Esophagus muscularis mucosa (tissue), 4 donors: Measurements from ENCODE around the gene ETV6. TPM values are rescaled to one million over a fixed set of nuclear protein-coding genes. Genes with fewer than 3 reads are reported as not detected.

Source experiments
- DNase-seq: peaks from one replicate; pipeline ENCODE4 v3.0.0-alpha.2; 2017; ENCODE audit errors: extremely low spot score
- H3K27ac ChIP-seq, 4 donors: fragments of 200-600 bp; sonication (generic); replicated peaks in 1 of 4; 1 replicate in 3 of 4; 2 replicates in 1 of 4; pipeline ENCODE4 v1.5.1; 2016 to 2019; ENCODE audit warnings: mild to moderate bottlenecking in 1 of 4
- H3K27me3 ChIP-seq, 4 donors: fragments of 200-600 bp; sonication (generic); one replicate each; pipeline versions ENCODE4 v1.5.1 to v1.6.0; 2016 to 2019
- H3K36me3 ChIP-seq, 4 donors: fragments of 200-600 bp; sonication (generic); one replicate each; pipeline ENCODE4 v1.5.1; 2016 to 2019
- H3K4me1 ChIP-seq, 4 donors: fragments of 200-600 bp; sonication (generic); one replicate each; pipeline ENCODE4 v1.5.1; 2016 to 2019
- H3K4me3 ChIP-seq, 4 donors: fragments of 200-600 bp; sonication (generic); 1 replicate in 2 of 4; 2 replicates in 2 of 4; pipeline ENCODE4 v1.5.1; 2016 to 2019; ENCODE audit warnings: mild to moderate bottlenecking in 4 of 4, moderate library complexity in 1 of 4
- H3K9me3 ChIP-seq, 4 donors: fragments of 200-600 bp; sonication (generic); 1 replicate in 3 of 4; 2 replicates in 1 of 4; pipeline ENCODE4 v1.5.1; 2016 to 2019
- EP300 ChIP-seq: sonication (generic); formaldehyde crosslinking; IDR thresholded peaks from one replicate; pipeline ENCODE4 v1.6.1; 2017; ENCODE audit warnings: antibody characterized with exemption
- POLR2A ChIP-seq: fragments of 450-650 bp; IDR thresholded peaks from one replicate; pipeline ENCODE4 v1.6.1; 2017; ENCODE audit warnings: antibody characterized with exemption, moderate library complexity, mild to moderate bottlenecking, low read depth
- POLR2AphosphoS5 ChIP-seq, 2 donors: sonication (generic); formaldehyde crosslinking; IDR thresholded peaks; one replicate each; pipeline ENCODE4 v1.6.1; 2017; ENCODE audit warnings: antibody characterized with exemption in 2 of 2
- WGBS: methylation state at CpG from one replicate; pipeline ENCODE4 v1.1.5; 2018; 5-methylcytosine and 5-hydroxymethylcytosine counted together
- intact Hi-C: fragments of 100-400 bp; cut with DNase I; formaldehyde crosslinking; loops from one replicate; pipeline ENCODE4 v1.15.1; 2023
- total RNA-seq, 4 donors: library from RNA; depleted of rRNA; stranded (reverse); fragments of >200 nt; gene quantifications; one replicate each; pipeline versions ENCODE4 v1.1.0 to v1.2.1, GENCODE V29; 2016
- TF ChIP-seq, protein P1 (sequence below), 3 experiments: fragments of 200-600 bp in 2 of 3; fragments of 450-650 bp in 1 of 3; sonication (generic) in 2 of 3; IDR thresholded peaks; one replicate each; pipeline ENCODE4 v1.5.1; 2017 to 2019; ENCODE audit warnings: antibody characterized with exemption in 3 of 3, mild to moderate bottlenecking in 2 of 3, moderate library complexity in 1 of 3

The ETV6 gene
- total RNA-seq, 4 donors from 2014 or later = 22.4 to 29.6 (median 25.3) TPM

DNA sequence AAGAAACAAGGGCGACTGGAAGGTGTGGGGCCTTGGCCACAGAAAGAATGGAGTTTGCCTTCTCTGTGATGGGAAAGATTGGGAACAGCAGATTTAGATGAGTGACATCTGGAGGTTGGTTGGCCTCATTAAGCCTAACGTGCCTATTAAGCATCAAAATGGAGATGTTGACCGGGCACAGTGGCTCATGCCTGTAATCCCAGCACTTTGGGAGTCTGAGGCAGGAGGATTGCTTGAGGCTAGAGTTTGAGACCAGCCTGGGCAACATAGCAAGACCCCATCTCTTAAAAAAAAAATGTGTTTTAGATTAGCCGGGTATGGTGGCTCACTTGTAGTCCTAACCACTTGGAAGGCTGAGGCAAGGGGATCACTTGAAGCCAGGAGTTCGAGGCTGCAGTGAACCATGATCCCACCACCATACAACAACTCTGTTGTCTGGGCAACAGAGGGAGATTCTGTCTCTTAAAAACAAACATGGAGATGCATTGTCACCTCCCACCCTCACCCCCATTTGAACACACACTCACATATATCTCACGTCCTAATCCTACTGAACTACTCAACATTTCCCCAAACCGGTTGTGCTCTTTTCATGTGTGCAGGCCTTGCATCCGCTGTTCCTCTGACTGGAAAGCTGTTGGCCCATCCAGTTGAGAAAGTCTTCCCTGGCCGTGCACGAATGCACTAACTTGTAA lies 172.1 kb downstream of the ETV6 start:
- Histone ChIP-seq H3K9me3 (no peaks in the 10 kb centered on the region), H3K27me3 (no peaks in the 10 kb centered on the region), H3K4me3 (no peak overlapping the region), H3K4me1 (peaks cover 11 to 80% (median 64%) of the 10 kb centered on the region in 4 donors), H3K27ac (peak overlapping the region; percentile 53 to 73 (median 71)), H3K36me3 (no peaks in the 10 kb centered on the region)
- DNase-seq = no peak
- TF ChIP-seq POLR2AphosphoS5 (IDR thresholded peaks at IDR 0.05) (no peak), POLR2A (no peak), EP300 (no peak)
- TF ChIP-seq, protein P1, sequence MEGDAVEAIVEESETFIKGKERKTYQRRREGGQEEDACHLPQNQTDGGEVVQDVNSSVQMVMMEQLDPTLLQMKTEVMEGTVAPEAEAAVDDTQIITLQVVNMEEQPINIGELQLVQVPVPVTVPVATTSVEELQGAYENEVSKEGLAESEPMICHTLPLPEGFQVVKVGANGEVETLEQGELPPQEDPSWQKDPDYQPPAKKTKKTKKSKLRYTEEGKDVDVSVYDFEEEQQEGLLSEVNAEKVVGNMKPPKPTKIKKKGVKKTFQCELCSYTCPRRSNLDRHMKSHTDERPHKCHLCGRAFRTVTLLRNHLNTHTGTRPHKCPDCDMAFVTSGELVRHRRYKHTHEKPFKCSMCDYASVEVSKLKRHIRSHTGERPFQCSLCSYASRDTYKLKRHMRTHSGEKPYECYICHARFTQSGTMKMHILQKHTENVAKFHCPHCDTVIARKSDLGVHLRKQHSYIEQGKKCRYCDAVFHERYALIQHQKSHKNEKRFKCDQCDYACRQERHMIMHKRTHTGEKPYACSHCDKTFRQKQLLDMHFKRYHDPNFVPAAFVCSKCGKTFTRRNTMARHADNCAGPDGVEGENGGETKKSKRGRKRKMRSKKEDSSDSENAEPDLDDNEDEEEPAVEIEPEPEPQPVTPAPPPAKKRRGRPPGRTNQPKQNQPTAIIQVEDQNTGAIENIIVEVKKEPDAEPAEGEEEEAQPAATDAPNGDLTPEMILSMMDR (IDR thresholded peaks at IDR 0.05) = no peak
- WGBS = 90% methylated on average over 10 of the region's 10 CpGs
- intact Hi-C loops = no loop called here

DNA sequence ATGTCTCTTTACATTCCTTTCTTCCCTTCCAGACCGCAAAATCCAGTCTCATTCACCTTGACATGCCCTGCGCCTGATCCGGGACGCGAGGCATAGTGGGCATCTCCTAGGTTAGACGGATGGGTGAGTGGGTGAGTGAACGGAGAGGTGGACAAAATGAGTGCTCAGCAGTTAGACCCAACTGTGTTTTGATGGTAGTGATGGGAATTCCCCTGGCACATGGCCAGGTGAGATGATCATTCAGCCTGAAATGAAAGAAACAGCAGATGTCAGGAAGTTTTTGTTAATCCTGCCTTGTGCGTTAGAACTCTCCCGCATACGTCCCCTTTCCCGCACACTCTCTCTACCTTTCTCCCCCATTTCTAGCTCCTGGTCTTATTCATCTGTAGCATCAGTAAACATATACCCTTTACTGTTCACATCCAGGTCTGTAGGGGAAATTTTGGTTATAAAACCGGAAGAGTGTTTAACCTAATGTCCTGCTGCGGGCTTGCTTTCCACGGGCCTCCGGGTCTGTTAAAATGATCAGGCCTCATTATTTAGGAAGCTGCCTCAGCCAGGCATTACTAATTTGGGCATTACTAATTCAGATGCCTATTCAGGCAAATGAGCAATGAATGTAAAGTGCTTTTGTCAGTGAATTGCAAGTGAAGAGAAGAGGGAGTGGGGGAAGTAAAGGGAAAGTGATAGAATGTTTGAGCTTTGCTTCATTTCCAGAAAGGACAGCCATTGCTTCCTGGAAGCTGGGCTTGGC lies 172.8 kb downstream of the ETV6 start:
- intact Hi-C loops = no loop called here
- DNase-seq = no peak

DNA sequence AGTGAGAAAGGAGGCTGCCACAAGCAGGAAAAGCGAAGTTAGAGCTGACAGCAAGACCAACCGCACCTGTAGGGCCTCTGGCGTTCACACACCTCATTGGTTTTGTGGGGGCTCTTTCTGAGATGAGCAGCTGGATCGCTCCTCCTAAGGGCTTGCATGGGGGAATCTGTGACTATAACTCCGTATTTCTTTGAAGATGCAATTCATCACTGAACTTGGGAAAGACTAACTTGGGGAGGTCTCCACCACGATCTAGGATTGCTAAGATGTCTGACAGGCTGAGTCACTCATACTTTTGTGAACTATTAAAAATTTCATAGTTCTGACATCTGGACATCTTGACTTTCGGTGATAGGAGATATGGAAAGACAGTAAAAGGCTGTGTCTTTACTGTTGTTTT lies 173.6 kb downstream of the ETV6 start:
- WGBS = 79% methylated on average over 7 of the region's 7 CpGs
- no peak overlapping the region for H3K4me3 ChIP-seq
- no peaks in the 10 kb centered on the region for H3K9me3 ChIP-seq
- no peak for DNase-seq
- H3K27me3 ChIP-seq = no peaks in the 10 kb centered on the region
- no peak for TF ChIP-seq POLR2AphosphoS5 (IDR thresholded peaks at IDR 0.05)
- no peak for TF ChIP-seq POLR2A
- TF ChIP-seq, protein P1 (IDR thresholded peaks at IDR 0.05) = no peak
- TF ChIP-seq EP300 = no peak
- peaks cover 19 to 78% (median 65%) of the 10 kb centered on the region in 4 donors for H3K4me1 ChIP-seq
- H3K36me3 ChIP-seq = no peaks in the 10 kb centered on the region
- H3K27ac ChIP-seq = peak overlapping the region; percentile 53 to 73 (median 71)
- intact Hi-C loops = no loop called here

More for the DNA sequence above, 172.8 kb downstream of the ETV6 start:
- Histone ChIP-seq H3K9me3 (no peaks in the 10 kb centered on the region), H3K4me1 (peaks cover 14 to 78% (median 64%) of the 10 kb centered on the region in 4 donors), H3K27ac (peak overlapping the region; percentile 53 to 73 (median 71)), H3K4me3 (no peak overlapping the region), H3K36me3 (no peaks in the 10 kb centered on the region), H3K27me3 (no peaks in the 10 kb centered on the region)
- TF ChIP-seq, protein P1 (IDR thresholded peaks at IDR 0.05) = no peak
- TF ChIP-seq EP300 (peak; percentile 30), POLR2A (no peak), POLR2AphosphoS5 (IDR thresholded peaks at IDR 0.05) (no peak)
- 49% methylated on average over 15 of the region's 15 CpGs for WGBS

DNA sequence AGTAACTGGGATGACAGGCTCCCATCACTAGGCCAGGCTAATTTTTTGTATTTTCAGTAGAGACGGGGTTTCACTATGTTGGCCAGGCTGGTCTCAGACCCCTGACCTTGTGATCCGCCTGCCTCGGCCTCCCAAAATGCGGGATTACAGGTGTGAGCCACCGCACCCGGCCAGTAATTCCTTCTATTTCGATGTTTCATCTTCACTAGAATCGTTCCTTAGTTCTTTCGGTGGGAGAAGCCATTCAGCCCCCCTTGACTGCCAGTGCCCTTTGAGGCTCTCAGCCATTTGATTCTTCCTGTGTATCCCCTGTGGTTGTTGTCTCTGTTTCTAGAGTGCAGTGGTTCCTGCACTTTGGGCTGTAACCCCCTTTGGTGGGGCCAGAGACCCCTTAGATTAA lies 174.1 kb downstream of the ETV6 start:
- Histone ChIP-seq H3K4me3 (no peak overlapping the region), H3K4me1 (peaks cover 19 to 78% (median 69%) of the 10 kb centered on the region in 4 donors), H3K36me3 (no peaks in the 10 kb centered on the region), H3K27me3 (no peaks in the 10 kb centered on the region), H3K9me3 (no peaks in the 10 kb centered on the region), H3K27ac (peak overlapping the region; percentile 53 to 73 (median 71))
- WGBS = 98% methylated on average over 9 of the region's 9 CpGs
- intact Hi-C loops = no loop called here
- no peak for DNase-seq
- TF ChIP-seq POLR2AphosphoS5 (IDR thresholded peaks at IDR 0.05) = no peak
- no peak for TF ChIP-seq POLR2A
- TF ChIP-seq, protein P1 (IDR thresholded peaks at IDR 0.05) = no peak
- TF ChIP-seq EP300 = no peak
